Aorta (tissue), 5 donors: Measurements from ENCODE around the gene GPER1. TPM values are rescaled to one million over a fixed set of nuclear protein-coding genes. Genes with fewer than 3 reads are reported as not detected.
"Not testable (repeated sequence)": the region's sequence is repeated elsewhere in the genome, so short reads cannot be mapped to it uniquely, and the experiment has no call there.

ENCODE experiments used
- ATAC-seq: fragments of 200-7000 bp; cut with Tn5 transposase; one replicate; pipeline ENCODE4 v1.9.1; 2022; ENCODE audit warnings: moderate library complexity; ENCODE audit not compliant: low FRiP score
- DNase-seq, 2 donors: peaks; one replicate each; pipeline ENCODE4 v3.0.0-alpha.2; 2020
- H3K27ac ChIP-seq, 2 donors: one replicate each; pipeline ENCODE4 v1.5.1; 2013; ENCODE audit warnings: low read length in 2 of 2, mild to moderate bottlenecking in 2 of 2, moderate library complexity in 2 of 2, control low read depth in 1 of 2, inconsistent platforms in 1 of 2, low read depth in 1 of 2
- H3K27me3 ChIP-seq, 2 donors: one replicate each; pipeline ENCODE4 v1.6.1; 2013; ENCODE audit warnings: control low read depth in 1 of 2, low read length in 1 of 2, mild to moderate bottlenecking in 1 of 2, moderate library complexity in 1 of 2; ENCODE audit not compliant: insufficient read depth in 2 of 2, control insufficient read depth in 1 of 2
- H3K36me3 ChIP-seq, 2 donors: one replicate each; pipeline ENCODE4 v1.6.1; 2013; ENCODE audit warnings: control low read depth in 1 of 2, low read length in 1 of 2, mild to moderate bottlenecking in 1 of 2; ENCODE audit not compliant: insufficient read depth in 2 of 2, control insufficient read depth in 1 of 2
- H3K4me1 ChIP-seq, 2 donors: one replicate each; pipeline ENCODE4 v1.6.1; 2013; ENCODE audit warnings: low read length in 2 of 2, control low read depth in 1 of 2, mild to moderate bottlenecking in 1 of 2, moderate library complexity in 1 of 2; ENCODE audit not compliant: insufficient read depth in 2 of 2, control insufficient read depth in 1 of 2
- H3K4me3 ChIP-seq, 2 donors: one replicate each; pipeline ENCODE4 v1.5.1; 2013; ENCODE audit warnings: low read length in 2 of 2, control low read depth in 1 of 2, mild to moderate bottlenecking in 1 of 2
- H3K9me3 ChIP-seq: one replicate; pipeline ENCODE4 v1.6.1; 2013; ENCODE audit warnings: mild to moderate bottlenecking, low read length; ENCODE audit not compliant: control insufficient read depth
- WGBS, 2 donors: extraction: QIAGEN DNeasy Blood & Tissue Kit; methylation state at CpG; one replicate each; pipeline ENCODE4 v1.1.7; 2013; 5-methylcytosine and 5-hydroxymethylcytosine counted together
- intact Hi-C, 2 donors: fragments of 100-400 bp; cut with DNase I; formaldehyde crosslinking; loops; one replicate each; pipeline versions ENCODE4 v1.14.2 to v1.15.0; 2022
- polyA plus RNA-seq, 2 donors: library from polyadenylated mRNA; stranded (reverse); fragments of 200-250 nt; gene quantifications; one replicate each; pipeline ENCODE4 v1.2.3, GENCODE V29; 2013
- total RNA-seq, 2 donors: library from RNA; stranded (reverse); fragmentation: NEBNext Ultra II Directional; extraction: Animal tissue kit (Norgen Biotek cat#: 25700); gene quantifications; one replicate each; pipeline ENCODE4 v1.2.1, GENCODE V29; 2021
- donor health status: healthy with polysubstance abuse.
- donor health status: Bipolar disorder and iron deficiency.
- donor health status: DM: no; HTN: no; CAD: no.
- donor health status: DM: no; HTN: no; CAD: no.
- donor health status: DM: yes; HTN: yes; CAD: no.

Gene GPER1
- total and polyA plus RNA-seq, 4 donors = 2.8 to 11.2 (median 4.8) TPM

DNA sequence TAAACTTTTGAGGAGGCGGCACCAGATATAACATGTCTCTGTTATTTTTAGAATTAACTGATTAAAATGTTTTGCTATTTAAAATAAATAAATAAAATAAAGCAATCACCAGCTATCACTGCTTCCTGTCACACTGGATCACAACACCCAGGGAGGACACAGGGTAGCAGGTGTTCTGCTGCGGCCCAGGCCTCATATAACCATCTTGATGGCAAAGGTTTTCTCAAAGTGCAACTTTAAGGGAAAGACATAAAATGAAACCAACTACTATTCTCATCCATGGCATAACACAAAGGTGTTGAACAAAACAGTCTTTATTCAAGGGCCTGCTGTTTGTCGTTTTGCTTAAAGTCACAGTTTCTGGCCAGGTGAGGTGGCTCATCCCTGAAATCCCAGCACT, 23.2 kb downstream of the GPER1 start:
- Histone ChIP-seq H3K4me1 (no peaks in the 10 kb centered on the region), H3K27me3 (no peaks in the 10 kb centered on the region), H3K36me3 (no peaks in the 10 kb centered on the region), H3K4me3 (no peak overlapping the region), H3K27ac (no peak overlapping the region), H3K9me3 (no peaks in the 10 kb centered on the region)
- intact Hi-C loops = no loop called here
- ATAC-seq (no peak), DNase-seq (peak; percentile 1 to 26)
- 92 to 95% methylated on average over 3 of the region's 3 CpGs for WGBS, 2 donors

DNA sequence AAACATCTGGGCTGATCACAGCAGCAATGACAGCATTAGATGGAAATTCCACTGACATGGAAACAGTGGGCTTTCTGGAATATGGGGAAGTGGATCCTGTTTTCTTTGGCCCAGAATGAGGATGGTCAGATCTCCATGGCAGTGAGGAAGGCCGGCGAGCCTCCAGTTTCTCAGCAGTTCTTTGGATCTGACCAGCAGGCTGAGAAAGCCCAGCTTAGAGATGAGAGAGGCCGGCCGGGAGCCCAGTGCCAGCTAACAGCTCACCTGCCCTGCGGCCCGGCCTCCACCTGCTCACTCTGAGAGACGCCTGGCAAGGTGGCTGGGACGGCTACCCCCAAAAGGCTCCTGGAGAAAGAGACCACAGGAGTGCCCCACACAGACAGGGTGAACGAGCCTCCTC, 24.2 kb downstream of the GPER1 start:
- H3K27me3 ChIP-seq = no peaks in the 10 kb centered on the region
- 79 to 82% methylated on average over 9 of the region's 9 CpGs for WGBS, 2 donors
- H3K4me1 ChIP-seq = no peaks in the 10 kb centered on the region
- no peaks in the 10 kb centered on the region for H3K36me3 ChIP-seq
- DNase-seq (peak; percentile 45 to 69), ATAC-seq (peak; percentile 41)
- no peaks in the 10 kb centered on the region for H3K9me3 ChIP-seq
- intact Hi-C loops = no loop called here
- no peak overlapping the region for H3K4me3 ChIP-seq
- no peak overlapping the region for H3K27ac ChIP-seq

DNA sequence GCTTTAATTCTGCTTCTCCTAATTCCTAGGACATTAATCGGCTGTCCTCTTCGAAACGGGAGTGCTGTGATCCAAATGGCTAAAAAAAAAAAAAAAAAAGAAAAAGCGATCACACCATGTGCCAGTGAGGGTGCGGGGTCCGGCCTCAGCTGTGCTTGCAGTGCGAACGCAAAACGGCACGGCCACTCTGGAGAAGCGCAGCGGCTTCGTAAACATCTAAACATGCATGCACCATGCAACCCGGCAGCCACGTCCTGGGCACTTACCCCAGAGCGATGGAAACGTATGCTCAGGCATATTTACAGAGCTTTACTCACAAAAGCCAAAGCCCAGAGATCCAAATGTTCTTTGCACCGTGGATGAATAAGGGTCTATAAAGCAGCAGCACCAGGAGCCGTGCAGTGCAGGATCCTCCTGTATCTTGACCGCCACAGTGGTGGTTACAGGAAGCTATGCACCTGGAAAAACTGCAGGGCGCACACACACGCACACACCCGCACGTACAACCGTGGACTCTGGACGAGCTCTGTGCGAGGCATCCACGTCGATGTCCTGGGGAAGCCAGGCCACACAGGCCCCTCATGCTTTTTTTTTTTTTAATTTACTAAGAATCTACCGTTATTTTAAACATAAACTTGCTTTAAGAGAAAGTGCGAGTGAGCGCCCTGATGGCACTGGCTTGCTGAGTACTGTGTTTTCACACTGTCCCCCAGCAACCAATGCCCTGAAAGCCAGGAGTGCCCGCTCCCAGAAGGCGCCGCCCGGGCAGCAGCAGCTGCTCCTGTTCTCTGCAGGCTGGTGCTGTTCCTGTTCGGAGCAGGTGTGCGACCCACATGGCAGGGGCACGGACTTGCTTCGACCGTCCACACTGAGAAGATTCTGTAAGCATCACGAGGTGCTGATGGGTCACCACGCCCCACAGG, 25.0 kb downstream of the GPER1 start:
- intact Hi-C loops = no loop called here
- 91 to 95% methylated on average over 43 of the region's 43 CpGs for WGBS, 2 donors

DNA sequence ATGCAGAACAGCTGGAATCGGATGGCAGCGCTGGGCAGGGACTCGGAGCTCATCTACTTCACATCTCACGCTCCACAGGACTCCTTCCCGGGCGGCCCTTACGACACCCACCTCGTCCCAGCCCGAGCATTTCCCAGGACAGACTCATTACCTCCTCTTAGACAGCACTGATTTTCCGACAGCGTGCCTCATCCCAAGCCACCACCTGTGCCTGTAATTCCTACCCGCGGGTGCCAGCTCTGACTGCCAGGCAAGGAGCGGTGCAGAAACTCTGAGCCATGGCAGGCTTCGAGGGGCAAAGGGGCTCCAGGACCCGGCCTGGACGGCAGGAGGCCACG, 25.6 kb downstream of the GPER1 start:
- Histone ChIP-seq H3K36me3 (no peaks in the 10 kb centered on the region), H3K4me1 (no peaks in the 10 kb centered on the region), H3K4me3 (no peak overlapping the region), H3K9me3 (no peaks in the 10 kb centered on the region), H3K27me3 (no peaks in the 10 kb centered on the region), H3K27ac (no peak overlapping the region)
- DNase-seq (peak; percentile 43 to 66), ATAC-seq (no peak)
- intact Hi-C loops = no loop called here
- WGBS, 2 donors = 92 to 94% methylated on average over 18 of the region's 18 CpGs

More for the DNA sequence above, 25.0 kb downstream of the GPER1 start:
- ATAC-seq = no peak
- Histone ChIP-seq H3K4me1 (no peaks in the 10 kb centered on the region), H3K27ac (no peak overlapping the region), H3K27me3 (no peaks in the 10 kb centered on the region), H3K9me3 (no peaks in the 10 kb centered on the region), H3K36me3 (no peaks in the 10 kb centered on the region), H3K4me3 (no peak overlapping the region)
- peak; percentile 23 to 59 for DNase-seq

DNA sequence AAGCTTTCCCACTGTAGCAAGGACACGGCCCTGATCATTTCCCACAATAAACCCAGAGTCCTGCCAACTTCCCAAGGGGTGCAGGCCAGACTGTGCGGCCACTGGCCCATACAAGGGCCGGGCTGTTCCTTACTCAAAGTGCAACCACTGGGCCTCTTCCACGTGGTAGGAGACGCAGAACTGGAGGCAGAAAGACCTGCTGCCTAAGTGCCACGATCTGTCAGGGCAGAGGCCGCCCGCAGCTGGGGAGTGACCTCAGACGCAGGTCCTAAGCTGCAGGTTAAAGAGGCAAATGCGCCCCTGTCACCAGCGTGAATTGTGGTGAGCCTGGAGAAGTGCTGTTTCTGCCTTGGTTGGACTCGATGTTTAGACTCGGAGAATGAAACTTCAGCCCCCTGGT, 26.2 kb downstream of the GPER1 start:
- WGBS, 2 donors = 93 to 94% methylated on average over 13 of the region's 13 CpGs

DNA sequence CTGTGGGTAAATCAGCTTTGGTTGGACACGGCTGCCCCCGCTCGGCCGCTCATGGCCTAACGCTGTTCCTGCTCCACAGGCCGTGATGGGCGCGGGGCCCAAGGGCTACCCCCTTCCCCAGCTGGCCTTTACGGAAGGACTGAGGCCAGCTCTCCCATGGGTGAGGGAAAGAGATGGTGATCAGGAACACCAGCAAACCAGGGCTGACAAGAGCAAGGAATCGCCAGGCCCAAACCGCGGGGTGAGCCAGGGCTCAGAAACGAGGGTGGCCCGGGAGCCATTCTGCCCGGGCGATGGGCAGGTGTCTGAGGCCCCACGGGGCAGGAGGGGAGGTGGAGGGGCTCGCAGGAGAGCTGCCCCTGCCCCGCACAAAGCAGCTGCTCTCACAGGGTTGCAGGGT, 26.6 kb downstream of the GPER1 start:
- Histone ChIP-seq H3K4me1 (no peaks in the 10 kb centered on the region), H3K36me3 (no peaks in the 10 kb centered on the region), H3K27ac (no peak overlapping the region), H3K9me3 (no peaks in the 10 kb centered on the region), H3K4me3 (no peak overlapping the region), H3K27me3 (no peaks in the 10 kb centered on the region)
- DNase-seq = peak; percentile 44 to 59
- 97% methylated on average over 19 of the region's 19 CpGs for WGBS, 2 donors
- no peak for ATAC-seq
- intact Hi-C loops = no loop called here

More for the DNA sequence above, 26.2 kb downstream of the GPER1 start:
- ATAC-seq (no peak), DNase-seq (peak in 1 of 2 donors; percentile 59)
- no peak overlapping the region for H3K4me3 ChIP-seq
- no peak overlapping the region for H3K27ac ChIP-seq
- H3K27me3 ChIP-seq = no peaks in the 10 kb centered on the region
- no peaks in the 10 kb centered on the region for H3K36me3 ChIP-seq
- no peaks in the 10 kb centered on the region for H3K4me1 ChIP-seq
- H3K9me3 ChIP-seq = no peaks in the 10 kb centered on the region
- intact Hi-C loops = no loop called here

DNA sequence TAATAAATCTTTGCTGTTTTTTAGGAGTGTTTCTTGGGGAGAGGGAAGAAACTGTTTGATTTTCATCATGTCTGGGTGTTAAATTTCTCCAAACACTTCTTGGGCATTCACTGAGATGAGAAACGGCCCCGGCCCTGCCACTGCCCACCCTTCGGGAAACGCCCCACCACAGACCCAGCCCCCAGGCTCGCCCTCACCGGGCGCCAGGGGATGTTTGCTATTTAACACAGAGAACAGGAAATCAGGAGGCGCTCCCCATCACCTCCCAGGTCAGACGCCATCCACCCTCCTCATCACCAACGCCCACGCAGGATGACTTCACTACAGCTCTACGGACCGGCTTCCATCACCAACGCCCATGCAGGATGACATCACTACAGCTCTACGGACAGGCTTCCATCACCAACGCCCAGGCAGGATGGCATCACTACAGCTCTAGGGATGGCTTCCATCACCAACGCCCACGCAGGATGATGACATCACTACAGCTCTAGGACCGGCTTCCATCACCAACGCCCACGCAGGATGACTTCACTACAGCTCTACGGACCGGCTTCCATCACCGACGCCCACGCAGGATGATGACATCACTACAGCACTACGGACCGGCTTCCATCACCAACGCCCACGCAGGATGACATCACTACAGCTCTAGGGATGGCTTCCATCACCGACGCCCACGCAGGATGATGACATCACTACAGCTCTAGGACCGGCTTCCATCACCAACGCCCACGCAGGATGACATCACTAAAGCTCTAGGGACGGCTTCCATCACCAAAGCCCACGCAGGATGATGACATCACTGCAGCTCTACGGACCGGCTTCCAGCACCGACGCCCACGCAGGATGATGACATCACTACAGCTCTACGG, 27.5 kb downstream of the GPER1 start:
- H3K4me3 ChIP-seq, H3K27ac ChIP-seq, H3K9me3 ChIP-seq, H3K36me3 ChIP-seq, H3K4me1 ChIP-seq, ATAC-seq, intact Hi-C loops, H3K27me3 ChIP-seq: not testable (repeated sequence)
- 95 to 97% methylated on average over 44 of the region's 44 CpGs for WGBS, 2 donors
- DNase-seq = peak; percentile 37 to 65

DNA sequence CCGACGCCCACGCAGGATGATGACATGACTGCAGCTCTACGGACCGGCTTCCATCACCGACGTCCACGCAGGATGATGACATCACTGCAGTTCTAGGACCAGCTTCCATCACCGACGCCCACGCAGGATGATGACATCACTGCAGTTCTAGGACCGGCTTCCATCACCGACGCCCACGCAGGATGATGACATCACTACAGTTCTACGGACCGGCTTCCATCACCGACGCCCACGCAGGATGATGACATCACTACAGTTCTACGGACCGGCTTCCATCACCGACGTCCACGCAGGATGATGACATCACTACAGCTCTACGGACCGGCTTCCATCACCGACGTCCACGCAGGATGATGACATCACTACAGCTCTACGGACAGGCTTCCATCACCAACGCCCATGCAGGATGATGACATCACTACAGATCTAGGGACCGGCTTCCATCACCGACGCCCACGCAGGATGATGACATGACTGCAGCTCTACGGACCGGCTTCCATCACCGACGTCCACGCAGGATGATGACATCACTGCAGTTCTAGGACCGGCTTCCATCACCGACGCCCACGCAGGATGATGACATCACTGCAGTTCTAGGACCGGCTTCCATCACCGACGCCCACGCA, 28.6 kb downstream of the GPER1 start:
- H3K27me3 ChIP-seq, ATAC-seq: not testable (repeated sequence)

More for the DNA sequence above, 28.6 kb downstream of the GPER1 start:
- H3K36me3 ChIP-seq, H3K9me3 ChIP-seq, H3K4me3 ChIP-seq, H3K4me1 ChIP-seq, intact Hi-C loops, H3K27ac ChIP-seq: not testable (repeated sequence)
- 97% methylated on average over 46 to 49 of the region's 49 CpGs for WGBS, 2 donors
- DNase-seq = peak; percentile 15 to 34
